GM12878 (cell line): Measurements from ENCODE around the gene MUSTN1. TPM values are rescaled to one million over a fixed set of nuclear protein-coding genes. Genes with fewer than 3 reads are reported as not detected.

Source experiments
- ATAC-seq: fragments of 200-7000 bp; cut with Tn5 transposase; 3 replicates; pipeline ENCODE4 v1.9.1; 2020; ENCODE audit warnings: mild to moderate bottlenecking, moderate library complexity
- BruUV-seq: library from RNA; stranded (reverse); fragments of 400-500 nt; replicated peaks from 2 replicates; lab custom pipeline; 2021; lab: Mats Ljungman, UMichigan
- CTCF ChIA-PET: fragments of 300-600 bp; sonication (Branson Sonifier 250); formaldehyde crosslinking; extraction: SDS; loops from one replicate; lab custom pipeline; 2021; ENCODE audit warnings: inconsistent platforms; lab: Yijun Ruan, JAX
- POLR2A ChIA-PET: fragments of 350-600 bp; formaldehyde crosslinking; extraction: SDS; loops from one replicate; lab custom pipeline; 2021; ENCODE audit warnings: inconsistent platforms; lab: Charles Lee
- RAD21 ChIA-PET: fragments of 300-600 bp; sonication (Branson Sonifier 250); formaldehyde crosslinking; loops from one replicate; lab custom pipeline; 2023; ENCODE audit warnings: antibody characterized with exemption; ENCODE audit not compliant: unreplicated experiment; lab: Charles Lee
- SMC1A ChIA-PET: fragments of 300-600 bp; sonication (Branson Sonifier 250); formaldehyde crosslinking; loops from one replicate; lab custom pipeline; 2023; ENCODE audit not compliant: unreplicated experiment, uncharacterized antibody; lab: Charles Lee
- DNase-seq: peaks from one replicate; pipeline ENCODE4 v3.0.0-alpha.2; 2011; ENCODE audit warnings: low read depth, low spot score
- FAIRE-seq: peaks from 3 replicates; lab custom pipeline; 2011; peaks lifted over from hg19 to GRCh38; lab: Jason Lieb, UNC
- H2AFZ ChIP-seq: 2 replicates; pipeline ENCODE4 v1.6.0; 2011; ENCODE audit warnings: low read depth, low read length, control low read depth; ENCODE audit not compliant: control insufficient read depth
- H3K27ac ChIP-seq: 2 replicates; pipeline ENCODE4 v1.5.1; 2011; ENCODE audit warnings: control low read depth; ENCODE audit not compliant: control insufficient read depth, insufficient read depth
- H3K27me3 ChIP-seq, 2 experiments: replicated peaks in 1 of 2; 2 replicates each; pipeline versions ENCODE4 v1.6.0 to v1.6.1; 2011; ENCODE audit warnings: low read length in 1 of 2; ENCODE audit not compliant: control insufficient read depth in 2 of 2, insufficient read depth in 2 of 2
- H3K36me3 ChIP-seq, 2 experiments: 2 replicates each; pipeline ENCODE4 v1.5.1; 2011; ENCODE audit warnings: low read length in 1 of 2; ENCODE audit not compliant: control insufficient read depth in 2 of 2, insufficient read depth in 2 of 2
- H3K4me1 ChIP-seq: 2 replicates; pipeline ENCODE4 v1.6.1; 2011; ENCODE audit warnings: mild to moderate bottlenecking, low read length, moderate library complexity, mixed read lengths; ENCODE audit not compliant: control insufficient read depth, insufficient read depth
- H3K4me2 ChIP-seq: 2 replicates; pipeline ENCODE4 v1.6.0; 2011; ENCODE audit warnings: control low read depth; ENCODE audit not compliant: control insufficient read depth, insufficient read depth
- H3K4me3 ChIP-seq: fragments of 200-600 bp; sonication (generic); 2 replicates; pipeline ENCODE4 v1.5.1; 2016
- H3K79me2 ChIP-seq: 2 replicates; pipeline ENCODE4 v1.6.0; 2011; ENCODE audit warnings: low read length; ENCODE audit not compliant: control insufficient read depth, insufficient read depth
- H3K9ac ChIP-seq: 2 replicates; pipeline ENCODE4 v1.8.0; 2011; ENCODE audit warnings: low read length, control low read depth, mixed read lengths; ENCODE audit not compliant: control insufficient read depth, insufficient read depth
- H3K9me3 ChIP-seq: replicated peaks from 3 replicates; pipeline ENCODE4 v1.5.1; 2011; ENCODE audit warnings: mild to moderate bottlenecking, low read length; ENCODE audit not compliant: control insufficient read depth, insufficient read depth
- H4K20me1 ChIP-seq: 2 replicates; pipeline ENCODE4 v1.6.0; 2011; ENCODE audit not compliant: control insufficient read depth, insufficient read depth
- BACH1 ChIP-seq: fragments of 450-650 bp; IDR thresholded peaks from 2 replicates; pipeline ENCODE4 v1.6.1; 2017; ENCODE audit warnings: mild to moderate bottlenecking, borderline replicate concordance
- CBX5 ChIP-seq: sonication (generic); IDR thresholded peaks from 2 replicates; pipeline ENCODE4 v1.6.1; 2016; ENCODE audit warnings: low read depth, moderate library complexity, mild to moderate bottlenecking, inconsistent platforms
- CREB1 ChIP-seq: IDR thresholded peaks from 2 replicates; pipeline ENCODE4 v1.6.1; 2012; ENCODE audit warnings: low read depth, mild to moderate bottlenecking, inconsistent platforms
- FOXM1 ChIP-seq: IDR thresholded peaks from 2 replicates; pipeline ENCODE4 v1.6.1; 2012; ENCODE audit warnings: low read depth, mild to moderate bottlenecking, inconsistent platforms, low read length, moderate library complexity
- HDAC2 ChIP-seq: fragments of 200-600 bp; sonication (generic); IDR thresholded peaks from 2 replicates; pipeline ENCODE4 v1.6.1; 2017
- HDGF ChIP-seq: fragments of 450-650 bp; IDR thresholded peaks from 2 replicates; pipeline ENCODE4 v1.6.1; 2016; ENCODE audit warnings: antibody characterized with exemption
- KDM1A ChIP-seq: fragments of 200-600 bp; sonication (generic); IDR thresholded peaks from 2 replicates; pipeline ENCODE4 v1.6.1; 2016; ENCODE audit warnings: borderline replicate concordance
- KLF5 ChIP-seq: fragments of 450-650 bp; IDR thresholded peaks from 2 replicates; pipeline ENCODE4 v1.6.1; 2014; ENCODE audit warnings: mild to moderate bottlenecking; ENCODE audit not compliant: partially characterized antibody
- MEF2B ChIP-seq: fragments of 450-650 bp; IDR thresholded peaks from 2 replicates; pipeline ENCODE4 v1.6.1; 2018; ENCODE audit warnings: mild to moderate bottlenecking, moderate library complexity; ENCODE audit not compliant: partially characterized antibody, poor library complexity, severe bottlenecking
- NR2C1 ChIP-seq: fragments of 450-650 bp; IDR thresholded peaks from 2 replicates; pipeline ENCODE4 v1.6.1; 2017; ENCODE audit warnings: antibody characterized with exemption, mild to moderate bottlenecking, moderate library complexity
- NRF1 ChIP-seq: conservative IDR thresholded peaks from 2 replicates; pipeline ENCODE4 v1.6.1; 2011; ENCODE audit warnings: mild to moderate bottlenecking, low read depth, low read length, improper control_type of control experiment
- SIX5 ChIP-seq: IDR thresholded peaks from 2 replicates; pipeline ENCODE4 v1.6.1; 2011; ENCODE audit warnings: mild to moderate bottlenecking, low read depth, low read length, moderate library complexity; ENCODE audit not compliant: severe bottlenecking
- SMAD1 ChIP-seq: fragments of 450-650 bp; IDR thresholded peaks from 2 replicates; pipeline ENCODE4 v1.6.1; 2018; ENCODE audit warnings: mild to moderate bottlenecking, low read depth; ENCODE audit not compliant: partially characterized antibody
- SMC3 ChIP-seq: IDR thresholded peaks from 2 replicates; pipeline ENCODE4 v1.6.1; 2011; ENCODE audit warnings: low read length, improper control_type of control experiment, borderline replicate concordance
- TCF12 ChIP-seq: IDR thresholded peaks from 2 replicates; pipeline ENCODE4 v1.6.1; 2011; ENCODE audit warnings: low read depth, mild to moderate bottlenecking, low read length
- TCF7 ChIP-seq: IDR thresholded peaks from 2 replicates; pipeline ENCODE4 v1.6.1; 2014; ENCODE audit warnings: antibody characterized with exemption, borderline replicate concordance
- ZNF384 ChIP-seq: IDR thresholded peaks from 2 replicates; pipeline ENCODE4 v1.6.1; 2012; ENCODE audit warnings: low read depth, mild to moderate bottlenecking, low read length, improper control_type of control experiment, borderline replicate concordance
- WGBS: methylation state at CpG from one replicate; pipeline ENCODE4 v1.1.6; 2016; ENCODE audit warnings: low lambda C conversion rate; ENCODE audit not compliant: insufficient replicate concordance, insufficient coverage; ENCODE audit errors: missing lambda C conversion rate; 5-methylcytosine and 5-hydroxymethylcytosine counted together
- in situ Hi-C: fragments of 300-500 bp; cut with MboI; formaldehyde crosslinking; loops from 9 replicates; pipeline ENCODE4 v1.14.3; 2018; ENCODE audit warnings: mixed read lengths
- intact Hi-C: fragments of 100-400 bp; cut with micrococcal nuclease; formaldehyde crosslinking; loops from one replicate; pipeline ENCODE4 v1.14.2; 2022; ENCODE audit not compliant: unreplicated experiment
- polyA plus RNA-seq, 11 experiments: library from polyadenylated mRNA; depleted of rRNA in 4 of 11; unstranded in 6 of 11; stranded (reverse) in 5 of 11; fragments of >200 nt; fragmentation: Nextera tagmentation in 4 of 11; fragmentation: Illumina TruSeq in 1 of 11; extraction: Ambion mirVana in 4 of 11; extraction: Trizol in 1 of 11; gene quantifications; 1 replicate in 1 of 11; 2 replicates in 10 of 11; pipeline versions ENCODE4 v1.2.1 to v1.2.3, GENCODE V29; 2011 to 2016; ENCODE audit warnings: inconsistent platforms in 2 of 11, missing spikeins in 2 of 11, low read depth in 1 of 11
- total RNA-seq, 4 experiments: library from RNA; depleted of rRNA in 3 of 4; stranded (reverse); fragments of >200 nt in 3 of 4; fragmentation: Illumina TruSeq in 1 of 4; extraction: Trizol in 1 of 4; gene quantifications; 2 replicates each; pipeline versions ENCODE4 v1.2.1 to v1.2.3, GENCODE V29; 2013 to 2021
- TF ChIP-seq, protein P1 (sequence below): fragments of 450-650 bp; IDR thresholded peaks from 2 replicates; pipeline ENCODE4 v1.6.1; 2017; ENCODE audit warnings: mild to moderate bottlenecking, moderate library complexity
- TF ChIP-seq, protein P2 (sequence below): fragments of 450-650 bp; IDR thresholded peaks from 2 replicates; pipeline ENCODE4 v1.6.1; 2017; ENCODE audit warnings: antibody characterized with exemption, mild to moderate bottlenecking, moderate library complexity
- TF ChIP-seq, protein P3 (sequence below): IDR thresholded peaks from 2 replicates; pipeline ENCODE4 v1.6.1; 2012; ENCODE audit warnings: low read depth, low read length, improper control_type of control experiment

Gene MUSTN1
- total and polyA plus RNA-seq, 10 of the 15 experiments (the other 5 are each of a cell fraction or from before 2014, with no cell fraction given) = 0.35 to 4.5 (median 1.2) TPM; not detected in 2

GRCh38 chr3:52817860-52818259 lies 17.0 kb downstream of the MUSTN1 start:
- ChIA-PET CTCF (no interaction called here), RAD21 (no interaction called here), SMC1A (interaction anchor here (0.6 kb wide), 1 partner anchor 114 kb away, joined by 3 read pairs; no protein-coding TSS in a partner anchor), POLR2A (no interaction called here)
- H3K9me3 ChIP-seq = no peaks in the 10 kb centered on the region
- no peak for TF ChIP-seq SMC3
- TF ChIP-seq, protein P1, sequence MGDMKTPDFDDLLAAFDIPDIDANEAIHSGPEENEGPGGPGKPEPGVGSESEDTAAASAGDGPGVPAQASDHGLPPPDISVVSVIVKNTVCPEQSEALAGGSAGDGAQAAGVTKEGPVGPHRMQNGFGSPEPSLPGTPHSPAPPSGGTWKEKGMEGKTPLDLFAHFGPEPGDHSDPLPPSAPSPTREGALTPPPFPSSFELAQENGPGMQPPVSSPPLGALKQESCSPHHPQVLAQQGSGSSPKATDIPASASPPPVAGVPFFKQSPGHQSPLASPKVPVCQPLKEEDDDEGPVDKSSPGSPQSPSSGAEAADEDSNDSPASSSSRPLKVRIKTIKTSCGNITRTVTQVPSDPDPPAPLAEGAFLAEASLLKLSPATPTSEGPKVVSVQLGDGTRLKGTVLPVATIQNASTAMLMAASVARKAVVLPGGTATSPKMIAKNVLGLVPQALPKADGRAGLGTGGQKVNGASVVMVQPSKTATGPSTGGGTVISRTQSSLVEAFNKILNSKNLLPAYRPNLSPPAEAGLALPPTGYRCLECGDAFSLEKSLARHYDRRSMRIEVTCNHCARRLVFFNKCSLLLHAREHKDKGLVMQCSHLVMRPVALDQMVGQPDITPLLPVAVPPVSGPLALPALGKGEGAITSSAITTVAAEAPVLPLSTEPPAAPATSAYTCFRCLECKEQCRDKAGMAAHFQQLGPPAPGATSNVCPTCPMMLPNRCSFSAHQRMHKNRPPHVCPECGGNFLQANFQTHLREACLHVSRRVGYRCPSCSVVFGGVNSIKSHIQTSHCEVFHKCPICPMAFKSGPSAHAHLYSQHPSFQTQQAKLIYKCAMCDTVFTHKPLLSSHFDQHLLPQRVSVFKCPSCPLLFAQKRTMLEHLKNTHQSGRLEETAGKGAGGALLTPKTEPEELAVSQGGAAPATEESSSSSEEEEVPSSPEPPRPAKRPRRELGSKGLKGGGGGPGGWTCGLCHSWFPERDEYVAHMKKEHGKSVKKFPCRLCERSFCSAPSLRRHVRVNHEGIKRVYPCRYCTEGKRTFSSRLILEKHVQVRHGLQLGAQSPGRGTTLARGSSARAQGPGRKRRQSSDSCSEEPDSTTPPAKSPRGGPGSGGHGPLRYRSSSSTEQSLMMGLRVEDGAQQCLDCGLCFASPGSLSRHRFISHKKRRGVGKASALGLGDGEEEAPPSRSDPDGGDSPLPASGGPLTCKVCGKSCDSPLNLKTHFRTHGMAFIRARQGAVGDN = no peak
- TF ChIP-seq SMAD1 = no peak
- TF ChIP-seq KDM1A = no peak
- TF ChIP-seq, protein P2, sequence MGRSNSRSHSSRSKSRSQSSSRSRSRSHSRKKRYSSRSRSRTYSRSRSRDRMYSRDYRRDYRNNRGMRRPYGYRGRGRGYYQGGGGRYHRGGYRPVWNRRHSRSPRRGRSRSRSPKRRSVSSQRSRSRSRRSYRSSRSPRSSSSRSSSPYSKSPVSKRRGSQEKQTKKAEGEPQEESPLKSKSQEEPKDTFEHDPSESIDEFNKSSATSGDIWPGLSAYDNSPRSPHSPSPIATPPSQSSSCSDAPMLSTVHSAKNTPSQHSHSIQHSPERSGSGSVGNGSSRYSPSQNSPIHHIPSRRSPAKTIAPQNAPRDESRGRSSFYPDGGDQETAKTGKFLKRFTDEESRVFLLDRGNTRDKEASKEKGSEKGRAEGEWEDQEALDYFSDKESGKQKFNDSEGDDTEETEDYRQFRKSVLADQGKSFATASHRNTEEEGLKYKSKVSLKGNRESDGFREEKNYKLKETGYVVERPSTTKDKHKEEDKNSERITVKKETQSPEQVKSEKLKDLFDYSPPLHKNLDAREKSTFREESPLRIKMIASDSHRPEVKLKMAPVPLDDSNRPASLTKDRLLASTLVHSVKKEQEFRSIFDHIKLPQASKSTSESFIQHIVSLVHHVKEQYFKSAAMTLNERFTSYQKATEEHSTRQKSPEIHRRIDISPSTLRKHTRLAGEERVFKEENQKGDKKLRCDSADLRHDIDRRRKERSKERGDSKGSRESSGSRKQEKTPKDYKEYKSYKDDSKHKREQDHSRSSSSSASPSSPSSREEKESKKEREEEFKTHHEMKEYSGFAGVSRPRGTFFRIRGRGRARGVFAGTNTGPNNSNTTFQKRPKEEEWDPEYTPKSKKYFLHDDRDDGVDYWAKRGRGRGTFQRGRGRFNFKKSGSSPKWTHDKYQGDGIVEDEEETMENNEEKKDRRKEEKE = no peak
- TF ChIP-seq FOXM1 = no peak
- no peak for TF ChIP-seq CREB1
- no peak for TF ChIP-seq TCF12
- TF ChIP-seq HDAC2 = no peak
- no peak for TF ChIP-seq TCF7
- TF ChIP-seq, protein P3, sequence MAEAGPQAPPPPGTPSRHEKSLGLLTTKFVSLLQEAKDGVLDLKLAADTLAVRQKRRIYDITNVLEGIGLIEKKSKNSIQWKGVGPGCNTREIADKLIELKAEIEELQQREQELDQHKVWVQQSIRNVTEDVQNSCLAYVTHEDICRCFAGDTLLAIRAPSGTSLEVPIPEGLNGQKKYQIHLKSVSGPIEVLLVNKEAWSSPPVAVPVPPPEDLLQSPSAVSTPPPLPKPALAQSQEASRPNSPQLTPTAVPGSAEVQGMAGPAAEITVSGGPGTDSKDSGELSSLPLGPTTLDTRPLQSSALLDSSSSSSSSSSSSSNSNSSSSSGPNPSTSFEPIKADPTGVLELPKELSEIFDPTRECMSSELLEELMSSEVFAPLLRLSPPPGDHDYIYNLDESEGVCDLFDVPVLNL = no peak
- TF ChIP-seq CBX5 = no peak
- TF ChIP-seq HDGF = no peak
- TF ChIP-seq NRF1 = no peak
- no peak for TF ChIP-seq MEF2B
- TF ChIP-seq BACH1 = no peak
- no peak for TF ChIP-seq NR2C1
- TF ChIP-seq ZNF384 = no peak
- no peak for TF ChIP-seq SIX5
- no peak for TF ChIP-seq KLF5
- intact Hi-C loops (no loop called here), in situ Hi-C loops (no loop called here)
- H3K36me3 ChIP-seq = no peaks in the 10 kb centered on the region
- no peak overlapping the region for H2AFZ ChIP-seq
- H3K27me3 ChIP-seq = no peaks in the 10 kb centered on the region
- no peaks in the 10 kb centered on the region for H3K4me1 ChIP-seq
- BruUV-seq = no TSS peak
- ATAC-seq (no peak), FAIRE-seq (no peak), DNase-seq (no peak)
- no peak overlapping the region for H3K27ac ChIP-seq
- 83% methylated on average over 7 of the region's 7 CpGs for WGBS
- no peaks in the 10 kb centered on the region for H3K79me2 ChIP-seq
- H4K20me1 ChIP-seq = no peaks in the 10 kb centered on the region
- no peak overlapping the region for H3K9ac ChIP-seq
- no peak overlapping the region for H3K4me3 ChIP-seq
- no peak overlapping the region for H3K4me2 ChIP-seq
